Spinal cord (tissue), 10 donors: ENCODE measurements around the gene SEMA5A. TPM values are rescaled to one million over a fixed set of nuclear protein-coding genes. Genes with fewer than 3 reads are reported as not detected.

ENCODE experiments used
- DNase-seq, 6 donors: peaks; one replicate each; pipeline versions ENCODE4 v3.0.0 to v3.0.0-alpha.2; 2013 to 2015; ENCODE audit warnings: low spot score in 6 of 6, low read depth in 4 of 6
- H3K27ac ChIP-seq: one replicate; pipeline ENCODE4 v1.5.1; 2013; ENCODE audit warnings: low read depth, low read length, control low read depth
- H3K27me3 ChIP-seq: one replicate; pipeline ENCODE4 v1.6.1; 2013; ENCODE audit warnings: low read length; ENCODE audit not compliant: control insufficient read depth, insufficient read depth
- H3K36me3 ChIP-seq: one replicate; pipeline ENCODE4 v1.6.1; 2013; ENCODE audit warnings: low read length; ENCODE audit not compliant: control insufficient read depth, insufficient read depth
- H3K4me1 ChIP-seq: one replicate; pipeline ENCODE4 v1.6.1; 2013; ENCODE audit warnings: low read length; ENCODE audit not compliant: control insufficient read depth, insufficient read depth
- H3K4me3 ChIP-seq: one replicate; pipeline ENCODE4 v1.5.1; 2013; ENCODE audit warnings: low read depth, low read length, control low read depth
- H3K9me3 ChIP-seq: one replicate; pipeline ENCODE4 v1.6.1; 2013; ENCODE audit warnings: low read length; ENCODE audit not compliant: control insufficient read depth, insufficient read depth
- WGBS: methylation state at CpG from one replicate; pipeline ENCODE4 v1.1.5; 2013; ENCODE audit warnings: missing lambda C conversion rate; ENCODE audit not compliant: insufficient coverage; 5-methylcytosine and 5-hydroxymethylcytosine counted together
- polyA plus RNA-seq, 2 donors: library from polyadenylated mRNA; unstranded; fragments of 120-200 nt; gene quantifications; one replicate each; pipeline ENCODE4 v1.2.1, GENCODE V29; 2013; ENCODE audit not compliant: insufficient read length in 2 of 2
- total RNA-seq, 2 donors: library from RNA; depleted of rRNA in 1 of 2; stranded (reverse); fragments of 120-200 nt in 1 of 2; fragments of >200 nt in 1 of 2; gene quantifications; one replicate each; pipeline versions ENCODE4 v1.2.3 to v1.2.4, GENCODE V29; 2013 to 2014
- donor health status: healthy.

SEMA5A gene
- total and polyA plus RNA-seq, 4 donors = 35.2 to 70.7 (median 59.3) TPM

DNA sequence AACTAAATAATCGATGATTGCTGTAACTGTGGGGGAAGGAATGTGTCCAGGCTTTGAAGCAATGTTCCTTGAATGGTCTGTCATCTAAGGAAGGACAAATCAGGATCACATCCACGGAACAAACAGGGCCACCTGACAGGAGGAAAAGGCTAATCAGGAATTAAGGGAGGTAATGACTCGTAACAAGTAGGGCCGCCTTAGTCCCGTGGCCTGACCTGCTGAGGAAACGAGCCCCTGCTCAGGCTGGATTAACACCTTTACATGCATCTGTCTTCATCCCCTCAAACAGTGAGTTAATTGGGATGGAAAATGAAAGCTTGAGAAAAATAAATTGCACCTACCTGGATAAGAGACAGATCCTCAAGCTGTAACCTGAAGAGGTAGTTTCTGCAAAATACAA lies 227.8 kb downstream of the SEMA5A start:
- Histone ChIP-seq H3K27me3 (no peaks in the 10 kb centered on the region), H3K9me3 (no peaks in the 10 kb centered on the region), H3K27ac (no peak overlapping the region), H3K36me3 (no peaks in the 10 kb centered on the region), H3K4me1 (no peaks in the 10 kb centered on the region), H3K4me3 (no peak overlapping the region)
- 81% methylated on average over 2 of the region's 6 CpGs for WGBS
- DNase-seq = no peak

DNA sequence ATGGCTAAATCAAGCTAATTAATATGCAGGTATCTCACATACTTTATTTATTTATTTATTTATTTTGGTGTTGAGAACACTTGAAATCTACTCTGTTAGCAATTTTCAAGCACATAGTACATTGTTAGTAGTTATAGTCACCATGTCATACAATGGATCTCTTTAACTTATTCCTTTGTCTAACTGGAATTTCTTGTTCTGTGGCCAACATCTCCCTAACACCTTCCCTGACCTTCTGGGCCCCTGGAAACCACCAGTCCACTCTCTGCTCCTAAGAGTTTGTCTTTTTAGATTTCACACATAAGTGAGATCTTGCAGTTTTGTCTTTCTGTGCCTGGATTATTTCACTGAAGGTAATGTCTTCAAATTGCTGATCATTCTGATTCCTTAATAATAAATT lies 229.1 kb downstream of the SEMA5A start:
- Histone ChIP-seq H3K27me3 (no peaks in the 10 kb centered on the region), H3K9me3 (no peaks in the 10 kb centered on the region), H3K36me3 (no peaks in the 10 kb centered on the region), H3K27ac (no peak overlapping the region), H3K4me1 (no peaks in the 10 kb centered on the region), H3K4me3 (no peak overlapping the region)
- no peak for DNase-seq

- no peak for DNase-seq
- H3K9me3 ChIP-seq = no peaks in the 10 kb centered on the region
- no peaks in the 10 kb centered on the region for H3K27me3 ChIP-seq
- H3K4me1 ChIP-seq = no peaks in the 10 kb centered on the region
- H3K27ac ChIP-seq = no peak overlapping the region
- H3K36me3 ChIP-seq = no peaks in the 10 kb centered on the region
- no peak overlapping the region for H3K4me3 ChIP-seq
- WGBS = 89% methylated on average over 1 of the region's 3 CpGs
Measured at GRCh38 chr5:9316041-9316440, 229.8 kb downstream of the SEMA5A start.

- WGBS = 79% methylated on average over 4 of the region's 6 CpGs
Measured at GRCh38 chr5:9314558-9314957, 231.3 kb downstream of the SEMA5A start.

DNA sequence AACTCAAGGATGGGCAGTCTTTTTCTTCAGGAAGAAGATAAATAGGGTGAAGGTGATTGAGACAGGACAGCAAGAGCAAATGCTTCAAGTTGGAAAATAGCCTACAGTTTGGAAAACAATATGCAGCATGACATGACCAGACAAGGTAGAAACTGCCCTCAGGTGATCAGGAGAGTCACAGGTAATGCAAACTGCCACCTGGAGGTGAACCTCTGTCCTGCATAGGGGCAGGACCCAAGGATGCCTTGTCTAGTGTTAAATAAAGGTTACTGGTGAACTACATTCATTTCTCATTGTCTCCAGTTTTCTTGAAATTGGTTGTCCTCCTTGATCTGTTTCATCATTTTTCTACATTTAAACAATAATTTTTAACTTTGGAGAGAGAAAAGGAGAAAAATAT lies 232.1 kb downstream of the SEMA5A start:
- Histone ChIP-seq H3K9me3 (no peaks in the 10 kb centered on the region), H3K27ac (no peak overlapping the region), H3K4me3 (no peak overlapping the region), H3K27me3 (no peaks in the 10 kb centered on the region), H3K4me1 (no peaks in the 10 kb centered on the region), H3K36me3 (no peaks in the 10 kb centered on the region)
- DNase-seq = no peak

More at GRCh38 chr5:9314558-9314957, 231.3 kb downstream of the SEMA5A start:
- Histone ChIP-seq H3K27me3 (no peaks in the 10 kb centered on the region), H3K4me3 (no peak overlapping the region), H3K27ac (no peak overlapping the region), H3K9me3 (no peaks in the 10 kb centered on the region), H3K4me1 (no peaks in the 10 kb centered on the region), H3K36me3 (no peaks in the 10 kb centered on the region)
- peak in 1 of 6 donors; percentile 11 for DNase-seq

- H3K27me3 ChIP-seq = no peaks in the 10 kb centered on the region
- H3K9me3 ChIP-seq = no peaks in the 10 kb centered on the region
- H3K4me3 ChIP-seq = no peak overlapping the region
- no peaks in the 10 kb centered on the region for H3K4me1 ChIP-seq
- no peaks in the 10 kb centered on the region for H3K36me3 ChIP-seq
- no peak for DNase-seq
- no peak overlapping the region for H3K27ac ChIP-seq
Measured at GRCh38 chr5:9307150-9307549, 238.7 kb downstream of the SEMA5A start.

- Histone ChIP-seq H3K9me3 (no peaks in the 10 kb centered on the region), H3K4me3 (no peak overlapping the region), H3K4me1 (no peaks in the 10 kb centered on the region), H3K36me3 (no peaks in the 10 kb centered on the region), H3K27ac (no peak overlapping the region), H3K27me3 (no peaks in the 10 kb centered on the region)
- WGBS = 83% methylated on average over 1 of the region's 2 CpGs
- no peak for DNase-seq
Measured at GRCh38 chr5:9302218-9302617, 243.7 kb downstream of the SEMA5A start.

GRCh38 chr5:9301200-9301599 lies 244.7 kb downstream of the SEMA5A start:
- Histone ChIP-seq H3K4me3 (no peak overlapping the region), H3K27me3 (no peaks in the 10 kb centered on the region)
- WGBS = 96% methylated on average over 5 of the region's 6 CpGs

DNA sequence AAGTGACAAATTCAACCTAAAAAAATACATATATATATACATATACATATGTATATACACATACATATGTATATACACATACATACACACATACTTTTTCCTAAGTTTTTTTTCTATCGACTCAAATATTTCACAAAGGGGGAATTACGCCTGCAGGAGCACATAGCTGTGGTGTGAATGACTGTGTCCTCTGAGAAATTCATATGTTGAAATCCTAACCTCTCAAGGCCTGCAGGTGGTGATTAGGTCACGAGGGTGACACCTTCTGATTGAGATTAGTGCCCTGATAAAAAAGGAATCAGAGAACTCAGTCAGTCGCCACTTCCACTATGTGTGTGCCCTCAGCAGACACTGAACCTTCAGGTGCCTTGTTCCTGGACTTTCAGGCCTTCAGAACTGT lies 248.7 kb downstream of the SEMA5A start:
- no peaks in the 10 kb centered on the region for H3K27me3 ChIP-seq
- DNase-seq = no peak
- no peak overlapping the region for H3K4me3 ChIP-seq
- H3K9me3 ChIP-seq = no peaks in the 10 kb centered on the region
- H3K27ac ChIP-seq = no peak overlapping the region
- 83% methylated on average over 1 of the region's 4 CpGs for WGBS
- no peaks in the 10 kb centered on the region for H3K4me1 ChIP-seq
- H3K36me3 ChIP-seq = no peaks in the 10 kb centered on the region

More at GRCh38 chr5:9301200-9301599, 244.7 kb downstream of the SEMA5A start:
- Histone ChIP-seq H3K36me3 (no peaks in the 10 kb centered on the region), H3K4me1 (no peaks in the 10 kb centered on the region), H3K9me3 (no peaks in the 10 kb centered on the region), H3K27ac (no peak overlapping the region)
- DNase-seq = no peak

DNA sequence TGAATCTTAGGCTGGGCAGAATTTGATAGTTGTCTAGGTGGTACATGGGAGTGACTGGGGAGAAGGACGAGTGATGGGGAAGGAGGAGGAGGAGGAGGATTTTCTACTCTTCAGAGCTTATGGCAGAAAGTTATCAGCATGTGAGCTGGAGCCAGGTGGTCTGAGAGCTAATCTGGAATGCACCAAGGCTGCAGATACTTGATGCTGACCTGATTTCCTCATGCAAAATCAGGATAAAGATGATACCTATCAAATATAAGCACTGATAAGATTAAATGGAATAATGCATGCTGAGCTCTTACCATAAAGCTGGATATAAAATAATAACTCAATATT lies 250.4 kb downstream of the SEMA5A start:
- no peaks in the 10 kb centered on the region for H3K4me1 ChIP-seq
- WGBS = 71% methylated on average over 1 of the region's 1 CpG

More for the DNA sequence above, 250.4 kb downstream of the SEMA5A start:
- Histone ChIP-seq H3K9me3 (no peaks in the 10 kb centered on the region), H3K36me3 (no peaks in the 10 kb centered on the region), H3K4me3 (no peak overlapping the region), H3K27me3 (no peaks in the 10 kb centered on the region), H3K27ac (no peak overlapping the region)
- DNase-seq = no peak
